ENCODE results near the gene TBC1D5.

TBC1D5 gene

GRCh38 chr3:17686613-17687012, 55.8 kb downstream of the TBC1D5 start:
- no peak overlapping the region for H3K4me3 ChIP-seq (ENCODE audit: insufficient read depth, low read depth, low read length)
- 50 to 57% methylated on average over 1 of the region's 1 CpG for WGBS, 2 experiments

GRCh38 chr3:17683542-17684207, 58.8 kb downstream of the TBC1D5 start:
- H3K4me3 ChIP-seq (ENCODE audit: insufficient read depth, low read depth, low read length): no peak overlapping the region
- H3K4me1 ChIP-seq (ENCODE audit: control insufficient read depth, insufficient read depth, low read length): no peaks in the 10 kb centered on the region
- no peak overlapping the region for H3K27ac ChIP-seq (ENCODE audit: insufficient read depth, low read depth, low read length, poor library complexity, severe bottlenecking)
- no peaks in the 10 kb centered on the region for H3K9me3 ChIP-seq (ENCODE audit: control insufficient read depth, low read length)
- 94 to 100% methylated on average over 2 to 4 of the region's 4 CpGs for WGBS, 2 experiments
- H3K36me3 ChIP-seq (ENCODE audit: control insufficient read depth, insufficient read depth, low read length): no peaks in the 10 kb centered on the region
- no peaks in the 10 kb centered on the region for H3K27me3 ChIP-seq (ENCODE audit: control insufficient read depth, insufficient read depth, low read length, poor library complexity, severe bottlenecking)

More at GRCh38 chr3:17686613-17687012, 55.8 kb downstream of the TBC1D5 start:
- Histone ChIP-seq H3K9me3 (ENCODE audit: control insufficient read depth, low read length) (no peaks in the 10 kb centered on the region), H3K27me3 (ENCODE audit: control insufficient read depth, insufficient read depth, low read length, poor library complexity, severe bottlenecking) (no peaks in the 10 kb centered on the region), H3K4me1 (ENCODE audit: control insufficient read depth, insufficient read depth, low read length) (no peaks in the 10 kb centered on the region), H3K27ac (ENCODE audit: insufficient read depth, low read depth, low read length, poor library complexity, severe bottlenecking) (no peak overlapping the region), H3K36me3 (ENCODE audit: control insufficient read depth, insufficient read depth, low read length) (no peaks in the 10 kb centered on the region)

GRCh38 chr3:17680530-17680929, 61.9 kb downstream of the TBC1D5 start:
- no peaks in the 10 kb centered on the region for H3K36me3 ChIP-seq (ENCODE audit: control insufficient read depth, insufficient read depth, low read length)
- no peak overlapping the region for H3K27ac ChIP-seq (ENCODE audit: insufficient read depth, low read depth, low read length, poor library complexity, severe bottlenecking)
- no peak overlapping the region for H3K4me3 ChIP-seq (ENCODE audit: insufficient read depth, low read depth, low read length)
- H3K27me3 ChIP-seq (ENCODE audit: control insufficient read depth, insufficient read depth, low read length, poor library complexity, severe bottlenecking): no peaks in the 10 kb centered on the region
- H3K9me3 ChIP-seq (ENCODE audit: control insufficient read depth, low read length): no peaks in the 10 kb centered on the region
- no peaks in the 10 kb centered on the region for H3K4me1 ChIP-seq (ENCODE audit: control insufficient read depth, insufficient read depth, low read length)

- Histone ChIP-seq H3K27ac (ENCODE audit: insufficient read depth, low read depth, low read length, poor library complexity, severe bottlenecking) (no peak overlapping the region), H3K4me1 (ENCODE audit: control insufficient read depth, insufficient read depth, low read length) (no peaks in the 10 kb centered on the region), H3K9me3 (ENCODE audit: control insufficient read depth, low read length) (no peaks in the 10 kb centered on the region), H3K36me3 (ENCODE audit: control insufficient read depth, insufficient read depth, low read length) (no peaks in the 10 kb centered on the region), H3K27me3 (ENCODE audit: control insufficient read depth, insufficient read depth, low read length, poor library complexity, severe bottlenecking) (no peaks in the 10 kb centered on the region), H3K4me3 (ENCODE audit: insufficient read depth, low read depth, low read length) (no peak overlapping the region)
Measured at GRCh38 chr3:17678116-17678741, 64.2 kb downstream of the TBC1D5 start.

GRCh38 chr3:17674082-17674686, 68.2 kb downstream of the TBC1D5 start:
- H3K27me3 ChIP-seq (ENCODE audit: control insufficient read depth, insufficient read depth, low read length, poor library complexity, severe bottlenecking): no peaks in the 10 kb centered on the region
- WGBS, 2 experiments: 75 to 79% methylated on average over 1 to 2 of the region's 2 CpGs
- no peaks in the 10 kb centered on the region for H3K9me3 ChIP-seq (ENCODE audit: control insufficient read depth, low read length)
- no peaks in the 10 kb centered on the region for H3K4me1 ChIP-seq (ENCODE audit: control insufficient read depth, insufficient read depth, low read length)
- H3K4me3 ChIP-seq (ENCODE audit: insufficient read depth, low read depth, low read length): no peak overlapping the region
- no peak overlapping the region for H3K27ac ChIP-seq (ENCODE audit: insufficient read depth, low read depth, low read length, poor library complexity, severe bottlenecking)
- H3K36me3 ChIP-seq (ENCODE audit: control insufficient read depth, insufficient read depth, low read length): no peaks in the 10 kb centered on the region

- Histone ChIP-seq H3K9me3 (ENCODE audit: control insufficient read depth, low read length) (no peaks in the 10 kb centered on the region), H3K4me3 (ENCODE audit: insufficient read depth, low read depth, low read length) (no peak overlapping the region), H3K4me1 (ENCODE audit: control insufficient read depth, insufficient read depth, low read length) (no peaks in the 10 kb centered on the region), H3K27ac (ENCODE audit: insufficient read depth, low read depth, low read length, poor library complexity, severe bottlenecking) (no peak overlapping the region), H3K36me3 (ENCODE audit: control insufficient read depth, insufficient read depth, low read length) (no peaks in the 10 kb centered on the region), H3K27me3 (ENCODE audit: control insufficient read depth, insufficient read depth, low read length, poor library complexity, severe bottlenecking) (no peaks in the 10 kb centered on the region)
- WGBS, 2 experiments: 93 to 98% methylated on average over 3 of the region's 3 CpGs
Measured at GRCh38 chr3:17672506-17672905, 69.9 kb downstream of the TBC1D5 start.

GRCh38 chr3:17670749-17671148, 71.7 kb downstream of the TBC1D5 start:
- no peaks in the 10 kb centered on the region for H3K36me3 ChIP-seq (ENCODE audit: control insufficient read depth, insufficient read depth, low read length)
- H3K9me3 ChIP-seq (ENCODE audit: control insufficient read depth, low read length): no peaks in the 10 kb centered on the region
- WGBS, 2 experiments: 91 to 92% methylated on average over 3 of the region's 3 CpGs
- H3K27ac ChIP-seq (ENCODE audit: insufficient read depth, low read depth, low read length, poor library complexity, severe bottlenecking): no peak overlapping the region
- H3K4me1 ChIP-seq (ENCODE audit: control insufficient read depth, insufficient read depth, low read length): no peaks in the 10 kb centered on the region
- no peak overlapping the region for H3K4me3 ChIP-seq (ENCODE audit: insufficient read depth, low read depth, low read length)
- no peaks in the 10 kb centered on the region for H3K27me3 ChIP-seq (ENCODE audit: control insufficient read depth, insufficient read depth, low read length, poor library complexity, severe bottlenecking)

GRCh38 chr3:17664923-17665322, 77.5 kb downstream of the TBC1D5 start:
- no peaks in the 10 kb centered on the region for H3K27me3 ChIP-seq (ENCODE audit: control insufficient read depth, insufficient read depth, low read length, poor library complexity, severe bottlenecking)
- H3K36me3 ChIP-seq (ENCODE audit: control insufficient read depth, insufficient read depth, low read length): no peaks in the 10 kb centered on the region
- H3K9me3 ChIP-seq (ENCODE audit: control insufficient read depth, low read length): no peaks in the 10 kb centered on the region
- H3K27ac ChIP-seq (ENCODE audit: insufficient read depth, low read depth, low read length, poor library complexity, severe bottlenecking): no peak overlapping the region
- WGBS, 2 experiments: 81 to 89% methylated on average over 3 of the region's 3 CpGs
- H3K4me1 ChIP-seq (ENCODE audit: control insufficient read depth, insufficient read depth, low read length): no peaks in the 10 kb centered on the region
- H3K4me3 ChIP-seq (ENCODE audit: insufficient read depth, low read depth, low read length): no peak overlapping the region

- WGBS, 2 experiments: 100% methylated on average over 1 of the region's 1 CpG
- H3K36me3 ChIP-seq (ENCODE audit: control insufficient read depth, insufficient read depth, low read length): no peaks in the 10 kb centered on the region
- H3K9me3 ChIP-seq (ENCODE audit: control insufficient read depth, low read length): no peaks in the 10 kb centered on the region
- no peak overlapping the region for H3K27ac ChIP-seq (ENCODE audit: insufficient read depth, low read depth, low read length, poor library complexity, severe bottlenecking)
- no peaks in the 10 kb centered on the region for H3K27me3 ChIP-seq (ENCODE audit: control insufficient read depth, insufficient read depth, low read length, poor library complexity, severe bottlenecking)
- no peaks in the 10 kb centered on the region for H3K4me1 ChIP-seq (ENCODE audit: control insufficient read depth, insufficient read depth, low read length)
- H3K4me3 ChIP-seq (ENCODE audit: insufficient read depth, low read depth, low read length): no peak overlapping the region
Measured at GRCh38 chr3:17656264-17656663, 86.2 kb downstream of the TBC1D5 start.

GRCh38 chr3:17655743-17656142, 86.7 kb downstream of the TBC1D5 start:
- 71% methylated on average over 2 of the region's 2 CpGs for WGBS, 2 experiments
- no peaks in the 10 kb centered on the region for H3K36me3 ChIP-seq (ENCODE audit: control insufficient read depth, insufficient read depth, low read length)

More at GRCh38 chr3:17655743-17656142, 86.7 kb downstream of the TBC1D5 start:
- no peaks in the 10 kb centered on the region for H3K27me3 ChIP-seq (ENCODE audit: control insufficient read depth, insufficient read depth, low read length, poor library complexity, severe bottlenecking)
- H3K4me3 ChIP-seq (ENCODE audit: insufficient read depth, low read depth, low read length): no peak overlapping the region
- H3K27ac ChIP-seq (ENCODE audit: insufficient read depth, low read depth, low read length, poor library complexity, severe bottlenecking): no peak overlapping the region
- no peaks in the 10 kb centered on the region for H3K9me3 ChIP-seq (ENCODE audit: control insufficient read depth, low read length)
- no peaks in the 10 kb centered on the region for H3K4me1 ChIP-seq (ENCODE audit: control insufficient read depth, insufficient read depth, low read length)

Data from ectodermal cell (in vitro differentiated cells).